H1 (cell line): Measurements from ENCODE around the gene OAS3. TPM values are rescaled to one million over a fixed set of nuclear protein-coding genes. Genes with fewer than 3 reads are reported as not detected.

ENCODE experiments used
- CTCF ChIA-PET: fragments of 300-600 bp; sonication (Branson Sonifier 250); formaldehyde crosslinking; loops from one replicate; lab custom pipeline; 2021; ENCODE audit not compliant: partially characterized antibody; lab: Charles Lee
- POLR2A ChIA-PET: fragments of 300-600 bp; sonication (Branson Sonifier 250); formaldehyde crosslinking; loops from one replicate; lab custom pipeline; 2021; ENCODE audit warnings: inconsistent platforms; ENCODE audit not compliant: partially characterized antibody; lab: Charles Lee
- DNase-seq, 2 experiments: peaks; one replicate each; pipeline versions ENCODE4 v3.0.0 to v3.0.0-alpha.2; 2010 to 2022; ENCODE audit warnings: low spot score in 2 of 2, low read depth in 1 of 2, mixed read lengths in 1 of 2
- FAIRE-seq: peaks from 2 replicates; lab custom pipeline; 2011; peaks lifted over from hg19 to GRCh38; lab: Jason Lieb, UNC
- H2AFZ ChIP-seq: 2 replicates; pipeline ENCODE4 v1.8.1; 2012; ENCODE audit warnings: low read length, inconsistent platforms
- H2AK5ac ChIP-seq: 2 replicates; pipeline ENCODE4 v1.6.1; 2013; ENCODE audit warnings: low read depth, low read length
- H2BK120ac ChIP-seq: replicated peaks from 2 replicates; pipeline ENCODE3; 2013; ENCODE audit warnings: low read depth, low read length, inconsistent platforms
- H2BK12ac ChIP-seq: 2 replicates; pipeline ENCODE4 v1.6.1; 2013; ENCODE audit warnings: low read depth, low read length
- H2BK15ac ChIP-seq: 2 replicates; pipeline ENCODE4 v1.6.1; 2013; ENCODE audit warnings: low read length
- H2BK20ac ChIP-seq: 2 replicates; pipeline ENCODE4 v1.6.1; 2013; ENCODE audit warnings: low read length
- H2BK5ac ChIP-seq: 2 replicates; pipeline ENCODE4 v1.6.1; 2013; ENCODE audit warnings: low read depth, low read length
- H3K14ac ChIP-seq: 2 replicates; pipeline ENCODE4 v1.6.1; 2013; ENCODE audit warnings: inconsistent platforms; ENCODE audit not compliant: insufficient read length
- H3K18ac ChIP-seq: 2 replicates; pipeline ENCODE4 v1.6.1; 2013; ENCODE audit warnings: low read length; ENCODE audit errors: extremely low read depth
- H3K23ac ChIP-seq: 2 replicates; pipeline ENCODE4 v1.6.1; 2013; ENCODE audit warnings: inconsistent platforms; ENCODE audit not compliant: insufficient read length
- H3K23me2 ChIP-seq: 2 replicates; pipeline ENCODE4 v1.6.1; 2013; ENCODE audit warnings: low read depth, low read length
- H3K27ac ChIP-seq: 2 replicates; pipeline ENCODE4 v1.6.1; 2011; ENCODE audit warnings: low read depth, low read length, inconsistent platforms
- H3K27me3 ChIP-seq, 4 experiments: replicated peaks in 1 of 4; 1 replicate in 1 of 4; 2 replicates in 3 of 4; pipeline versions ENCODE4 v1.6.1 to v1.8.1; 2011 to 2013; ENCODE audit warnings: low read length in 3 of 4, mild to moderate bottlenecking in 3 of 4, inconsistent platforms in 2 of 4, mixed read lengths in 2 of 4, moderate library complexity in 1 of 4; ENCODE audit not compliant: control insufficient read depth in 3 of 4, insufficient read depth in 3 of 4; ENCODE audit errors: extremely low read depth in 1 of 4
- H3K36me3 ChIP-seq, 4 experiments: 2 replicates each; pipeline versions ENCODE4 v1.6.1 to v1.8.1; 2011 to 2013; ENCODE audit warnings: mild to moderate bottlenecking in 4 of 4, low read length in 3 of 4, moderate library complexity in 2 of 4, control low read depth in 1 of 4, inconsistent platforms in 1 of 4; ENCODE audit not compliant: insufficient read depth in 4 of 4, control insufficient read depth in 2 of 4
- H3K4ac ChIP-seq: replicated peaks from 2 replicates; pipeline ENCODE3; 2013; ENCODE audit warnings: low read length, low read depth, mixed read lengths, inconsistent platforms; ENCODE audit not compliant: insufficient read length
- H3K4me1 ChIP-seq, 4 experiments: replicated peaks in 1 of 4; 1 replicate in 1 of 4; 2 replicates in 3 of 4; pipeline versions ENCODE4 v1.6.1 to v1.8.1; 2011 to 2013; ENCODE audit warnings: low read length in 3 of 4, inconsistent platforms in 2 of 4, mixed read lengths in 1 of 4; ENCODE audit not compliant: insufficient read depth in 4 of 4, control insufficient read depth in 3 of 4
- H3K4me2 ChIP-seq, 2 experiments: 2 replicates each; pipeline versions ENCODE4 v1.6.1 to v1.8.1; 2011 to 2013; ENCODE audit warnings: low read depth in 2 of 2, low read length in 2 of 2, control low read depth in 1 of 2, inconsistent platforms in 1 of 2, mild to moderate bottlenecking in 1 of 2; ENCODE audit not compliant: insufficient read depth in 1 of 2
- H3K4me3 ChIP-seq, 4 experiments: fragments of 200-600, 300-600 bp in 1 of 4; sonication (generic), shearing (Covaris generic), sonication (Bioruptor Twin) in 1 of 4; 2 replicates each; pipeline versions ENCODE4 v1.5.1 to v1.8.1; 2011 to 2016; ENCODE audit warnings: low read length in 4 of 4, low read depth in 3 of 4, control low read depth in 2 of 4, inconsistent platforms in 2 of 4, mild to moderate bottlenecking in 2 of 4, mixed read lengths in 1 of 4, moderate library complexity in 1 of 4; ENCODE audit not compliant: insufficient read depth in 2 of 4; ENCODE audit errors: extremely low read depth in 1 of 4
- H3K56ac ChIP-seq: replicated peaks from 2 replicates; pipeline ENCODE3; 2013; ENCODE audit warnings: low read depth, mild to moderate bottlenecking, mixed read lengths, low read length, inconsistent platforms; ENCODE audit not compliant: insufficient read length
- H3K79me1 ChIP-seq: 2 replicates; pipeline ENCODE4 v1.6.1; 2013; ENCODE audit warnings: low read depth, low read length, control low read depth
- H3K79me2 ChIP-seq, 2 experiments: 2 replicates each; pipeline versions ENCODE4 v1.6.1 to v1.8.1; 2012 to 2013; ENCODE audit warnings: low read length in 2 of 2, mild to moderate bottlenecking in 2 of 2, inconsistent platforms in 1 of 2; ENCODE audit not compliant: insufficient read depth in 2 of 2, control insufficient read depth in 1 of 2
- H3K9ac ChIP-seq, 4 experiments: replicated peaks in 1 of 4; 1 replicate in 1 of 4; 2 replicates in 3 of 4; pipeline versions ENCODE4 v1.6.1 to v1.8.1; 2011 to 2013; ENCODE audit warnings: low read depth in 3 of 4, low read length in 3 of 4, control low read depth in 2 of 4, mild to moderate bottlenecking in 2 of 4, moderate library complexity in 2 of 4, inconsistent platforms in 1 of 4; ENCODE audit errors: extremely low read depth in 1 of 4
- H3K9me3 ChIP-seq, 2 experiments: 2 replicates each; pipeline versions ENCODE4 v1.6.1 to v1.8.1; 2012 to 2013; ENCODE audit warnings: mild to moderate bottlenecking in 2 of 2, moderate library complexity in 2 of 2, control low read depth in 1 of 2, inconsistent platforms in 1 of 2, low read depth in 1 of 2, low read length in 1 of 2, mixed read lengths in 1 of 2; ENCODE audit not compliant: insufficient read depth in 2 of 2
- H4K20me1 ChIP-seq, 2 experiments: replicated peaks in 1 of 2; 2 replicates each; pipeline versions ENCODE3 to v1.8.1; 2011 to 2013; ENCODE audit warnings: inconsistent platforms in 2 of 2, low read length in 2 of 2, mild to moderate bottlenecking in 1 of 2; ENCODE audit not compliant: insufficient read depth in 2 of 2, control insufficient read depth in 1 of 2
- H4K5ac ChIP-seq: 2 replicates; pipeline ENCODE4 v1.6.1; 2013; ENCODE audit warnings: low read length, low read depth, mixed read lengths, inconsistent platforms; ENCODE audit not compliant: insufficient read length
- H4K8ac ChIP-seq: 2 replicates; pipeline ENCODE4 v1.8.0; 2013; ENCODE audit warnings: mild to moderate bottlenecking, moderate library complexity, low read length, inconsistent platforms; ENCODE audit not compliant: insufficient read depth; ENCODE audit errors: extremely low read depth
- H4K91ac ChIP-seq: replicated peaks from 2 replicates; pipeline ENCODE3; 2013; ENCODE audit warnings: low read length, mixed read lengths, inconsistent platforms; ENCODE audit not compliant: insufficient read length
- ATF3 ChIP-seq: IDR thresholded peaks from 2 replicates; pipeline ENCODE4 v1.6.1; 2011; ENCODE audit warnings: low read depth, mild to moderate bottlenecking, low read length; ENCODE audit not compliant: insufficient read depth
- BACH1 ChIP-seq: IDR thresholded peaks from 2 replicates; pipeline ENCODE4 v1.6.1; 2012; ENCODE audit warnings: low read length, improper control_type of control experiment
- CEBPB ChIP-seq: IDR thresholded peaks from 2 replicates; pipeline ENCODE4 v1.6.1; 2012; ENCODE audit warnings: low read depth, low read length
- EGR1 ChIP-seq: IDR thresholded peaks from 2 replicates; pipeline ENCODE4 v1.6.1; 2011; ENCODE audit warnings: low read depth, low read length, borderline replicate concordance
- FOSL1 ChIP-seq: IDR thresholded peaks from 2 replicates; pipeline ENCODE4 v1.6.1; 2011; ENCODE audit warnings: mild to moderate bottlenecking, low read depth, low read length, moderate library complexity; ENCODE audit not compliant: insufficient read depth
- GTF2F1 ChIP-seq: IDR thresholded peaks from 2 replicates; pipeline ENCODE4 v1.6.1; 2012; ENCODE audit warnings: low read depth, low read length, improper control_type of control experiment, borderline replicate concordance
- HDAC2 ChIP-seq, 2 experiments: fragments of 300-600 bp in 1 of 2; sonication (generic) in 1 of 2; IDR thresholded peaks; 2 replicates each; pipeline ENCODE4 v1.6.1; 2011 to 2012; ENCODE audit warnings: low read depth in 2 of 2, low read length in 2 of 2, mild to moderate bottlenecking in 2 of 2, moderate library complexity in 2 of 2, borderline replicate concordance in 1 of 2, inconsistent platforms in 1 of 2
- JUND ChIP-seq: IDR thresholded peaks from 2 replicates; pipeline ENCODE4 v1.6.1; 2011; ENCODE audit warnings: mild to moderate bottlenecking, improper control_type of control experiment, low read length
- POLR2A ChIP-seq, 2 experiments: IDR thresholded peaks; 1 replicate in 1 of 2; 2 replicates in 1 of 2; pipeline ENCODE4 v1.6.1; 2011; ENCODE audit warnings: low read depth in 2 of 2, low read length in 2 of 2, mild to moderate bottlenecking in 2 of 2; ENCODE audit errors: control extremely low read depth in 1 of 2
- POLR2AphosphoS5 ChIP-seq: IDR thresholded peaks from 2 replicates; pipeline ENCODE4 v1.6.1; 2011; ENCODE audit warnings: low read depth, low read length
- POU5F1 ChIP-seq: IDR thresholded peaks from 2 replicates; pipeline ENCODE4 v1.6.1; 2011; ENCODE audit warnings: low read depth, mild to moderate bottlenecking, low read length, moderate library complexity
- SIN3A ChIP-seq, 2 experiments: IDR thresholded peaks in 1 of 2; conservative IDR thresholded peaks in 1 of 2; 2 replicates each; pipeline ENCODE4 v1.6.1; 2011 to 2012; ENCODE audit warnings: low read length in 2 of 2, improper control_type of control experiment in 1 of 2, low read depth in 1 of 2, mild to moderate bottlenecking in 1 of 2
- SIRT6 ChIP-seq: IDR thresholded peaks from one replicate; pipeline ENCODE4 v1.7.1; 2012; ENCODE audit warnings: low read length, inconsistent platforms
- SP4 ChIP-seq: IDR thresholded peaks from 2 replicates; pipeline ENCODE4 v1.6.1; 2012; ENCODE audit warnings: low read length, inconsistent platforms
- WGBS, 2 experiments: shearing (Covaris generic) in 1 of 2; methylation state at CpG; one replicate each; pipeline versions ENCODE4 v1.1.6 to v1.1.7; 2013 to 2015; ENCODE audit warnings: low lambda C conversion rate in 2 of 2, mixed read lengths in 2 of 2, inconsistent platforms in 1 of 2, low coverage in 1 of 2, missing lambda C conversion rate in 1 of 2; ENCODE audit not compliant: insufficient replicate concordance in 2 of 2, insufficient coverage in 1 of 2, insufficient read length in 1 of 2; ENCODE audit errors: extremely low coverage in 1 of 2, missing lambda C conversion rate in 1 of 2; 5-methylcytosine and 5-hydroxymethylcytosine counted together
- polyA plus RNA-seq, 7 experiments: library from polyadenylated mRNA; depleted of rRNA in 3 of 7; stranded (reverse) in 5 of 7; unstranded in 2 of 7; fragments of >200 nt in 5 of 7; fragments of 200-250 nt in 2 of 7; gene quantifications; 1 replicate in 5 of 7; 2 replicates in 1 of 7; 4 replicates in 1 of 7; pipeline versions ENCODE4 v1.2.1 to v1.2.3, GENCODE V29; 2011 to 2013; ENCODE audit warnings: missing spikeins in 2 of 7, mixed read lengths in 2 of 7
- total RNA-seq: library from RNA; stranded (reverse); fragmentation: NEBNext Ultra II Directional; extraction: Animal tissue kit (Norgen Biotek cat#: 25700); gene quantifications from 2 replicates; pipeline ENCODE4 v1.2.1, GENCODE V29; 2021

The OAS3 gene
- total and polyA plus RNA-seq, 2 of the 8 experiments (the other 6 are each of a cell fraction or from before 2014, with no cell fraction given): 0.73 to 3.7 TPM

- Histone ChIP-seq H3K27ac (no peak overlapping the region), H3K4ac (no peak overlapping the region), H2AK5ac (no peak overlapping the region), H2BK15ac (no peak overlapping the region), H3K36me3 (no peaks in the 10 kb centered on the region), H2BK12ac (no peak overlapping the region), H4K20me1 (no peaks in the 10 kb centered on the region), H2BK120ac (no peak overlapping the region), H2BK20ac (no peak overlapping the region), H3K79me2 (no peaks in the 10 kb centered on the region), H3K79me1 (no peaks in the 10 kb centered on the region), H3K4me2 (no peak overlapping the region), H3K9ac (no peak overlapping the region), H3K23ac (no peak overlapping the region), H3K27me3 (peaks cover 0 to 3% (median 0%) of the 10 kb centered on the region in 4 experiments; a peak in 1 of 7 replicates), H3K56ac (no peak overlapping the region), H2AFZ (no peak overlapping the region), H4K8ac (no peak overlapping the region), H3K14ac (no peak overlapping the region), H2BK5ac (no peak overlapping the region), H3K23me2 (no peaks in the 10 kb centered on the region), H3K4me3 (no peak overlapping the region), H4K91ac (no peak overlapping the region), H3K9me3 (peaks cover 10 to 13% of the 10 kb centered on the region in 2 experiments), H3K4me1 (no peaks in the 10 kb centered on the region), H4K5ac (no peak overlapping the region), H3K18ac (no peak overlapping the region)
- FAIRE-seq (no peak), DNase-seq (no peak)
- CTCF ChIA-PET: interaction anchor here (1.1 to 2.4 kb wide), 4 partner anchors 11 to 64 kb away, joined by 3 to 8 read pairs (median 4); partner anchors contain the start of gene OAS2
- POLR2A ChIA-PET: no interaction called here
- 76% methylated on average over 6 of the region's 6 CpGs; no CpG with 5 or more reads in 1 of the 2 experiments for WGBS, 2 experiments
- TF ChIP-seq JUND (no peak), CEBPB (no peak), HDAC2 (IDR thresholded peaks at IDR 0.05; ENCODE audit: borderline replicate concordance in 1 of 2, low read depth in 2 of 2, low read length in 2 of 2) (no peak), BACH1 (no peak), SIRT6 (no peak), SIN3A (conservative IDR thresholded peaks at IDR 0.05 in 1 of 2, IDR thresholded peaks at IDR 0.05 in 1 of 2; ENCODE audit: low read depth in 1 of 2, low read length in 2 of 2) (no peak), EGR1 (no peak), POLR2A (IDR thresholded peaks at IDR 0.05; ENCODE audit: control extremely low read depth in 1 of 2, low read depth in 2 of 2, low read length in 2 of 2) (no peak), SP4 (no peak), GTF2F1 (no peak), ATF3 (no peak), POU5F1 (no peak), FOSL1 (no peak), POLR2AphosphoS5 (no peak)
These were observed 25.9 kb downstream of the OAS3 start for GRCh38 chr12:112964067-112964670.
